Measurements from ENCODE around the gene IFIT2.

GRCh38 chr10:89306434-89307268 lies 4.8 kb downstream of the IFIT2 start:
- TF ChIP-seq POLR2A (IDR thresholded peaks at IDR 0.05) (no peak), CTCF (IDR thresholded peaks at IDR 0.05) (no peak)

Data from suprapubic skin (tissue), 3 donors.